ENCODE data around the gene SIRPG.

DNA sequence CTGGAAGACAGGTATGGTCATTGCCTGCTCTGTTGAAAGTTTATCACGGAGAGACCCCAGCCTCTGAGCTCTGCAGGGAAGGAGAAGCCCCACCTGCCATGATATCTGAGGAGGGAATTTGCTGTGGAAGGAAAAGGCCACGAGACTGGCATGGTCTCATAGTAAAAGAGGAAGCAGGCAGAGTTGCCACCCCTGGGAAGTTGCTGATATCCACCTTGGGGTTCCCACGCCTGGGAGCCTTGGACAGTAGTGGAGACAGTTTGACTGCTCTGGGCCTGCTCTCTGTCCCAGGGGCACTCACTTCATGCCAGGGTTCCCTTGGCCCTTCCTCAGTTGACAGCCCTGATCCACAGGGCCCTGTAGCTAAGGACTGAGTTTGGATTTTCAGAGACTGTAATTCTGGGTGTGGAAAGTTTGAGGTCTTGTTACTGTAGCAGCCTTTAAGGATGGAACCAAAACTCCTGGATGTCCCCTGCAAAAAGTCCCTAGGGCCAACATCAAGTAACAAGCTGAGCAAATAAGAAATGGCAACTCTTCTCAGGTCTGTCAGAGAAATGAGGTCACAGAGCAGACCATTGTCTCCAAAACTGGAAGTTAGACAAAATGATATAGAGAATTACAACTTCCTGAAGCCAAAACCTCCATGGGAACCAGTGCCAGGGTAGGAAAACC is 30.9 kb downstream of the SIRPG start:
- TF ChIP-seq, protein P1, sequence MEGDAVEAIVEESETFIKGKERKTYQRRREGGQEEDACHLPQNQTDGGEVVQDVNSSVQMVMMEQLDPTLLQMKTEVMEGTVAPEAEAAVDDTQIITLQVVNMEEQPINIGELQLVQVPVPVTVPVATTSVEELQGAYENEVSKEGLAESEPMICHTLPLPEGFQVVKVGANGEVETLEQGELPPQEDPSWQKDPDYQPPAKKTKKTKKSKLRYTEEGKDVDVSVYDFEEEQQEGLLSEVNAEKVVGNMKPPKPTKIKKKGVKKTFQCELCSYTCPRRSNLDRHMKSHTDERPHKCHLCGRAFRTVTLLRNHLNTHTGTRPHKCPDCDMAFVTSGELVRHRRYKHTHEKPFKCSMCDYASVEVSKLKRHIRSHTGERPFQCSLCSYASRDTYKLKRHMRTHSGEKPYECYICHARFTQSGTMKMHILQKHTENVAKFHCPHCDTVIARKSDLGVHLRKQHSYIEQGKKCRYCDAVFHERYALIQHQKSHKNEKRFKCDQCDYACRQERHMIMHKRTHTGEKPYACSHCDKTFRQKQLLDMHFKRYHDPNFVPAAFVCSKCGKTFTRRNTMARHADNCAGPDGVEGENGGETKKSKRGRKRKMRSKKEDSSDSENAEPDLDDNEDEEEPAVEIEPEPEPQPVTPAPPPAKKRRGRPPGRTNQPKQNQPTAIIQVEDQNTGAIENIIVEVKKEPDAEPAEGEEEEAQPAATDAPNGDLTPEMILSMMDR (conservative IDR thresholded peaks at IDR 0.05 in 1 of 2, IDR thresholded peaks at IDR 0.05 in 1 of 2; ENCODE audit: extremely low read depth in 1 of 2, insufficient read depth in 1 of 2, low read depth in 1 of 2, low read length in 2 of 2), result no peak
- no peak for TF ChIP-seq EZH2 (IDR thresholded peaks at IDR 0.05; ENCODE audit: borderline replicate concordance, low read length)
